SU-DHL-6 (cell line): ENCODE data around the gene KLK2.

Experiments
- H2AFZ ChIP-seq: fragments of 200-600 bp; sonication (generic); 2 replicates; pipeline ENCODE4 v1.6.1; 2014; ENCODE audit warnings: low read depth, mild to moderate bottlenecking, moderate library complexity, mixed read lengths, antibody characterized with exemption, low read length; ENCODE audit not compliant: severe bottlenecking
- H3F3A ChIP-seq: fragments of 200-600 bp; shearing (Covaris generic); 2 replicates; pipeline ENCODE4 v1.6.0; 2016; ENCODE audit warnings: antibody characterized with exemption, mild to moderate bottlenecking; ENCODE audit not compliant: insufficient read depth
- H3K27ac ChIP-seq: fragments of 200-600 bp; sonication (generic); 2 replicates; pipeline ENCODE4 v1.5.1; 2016; ENCODE audit warnings: low read depth, mild to moderate bottlenecking, low read length, moderate library complexity, mixed read lengths
- H3K27me3 ChIP-seq: fragments of 200-600 bp; sonication (generic), shearing (Covaris generic); 2 replicates; pipeline ENCODE4 v1.6.0; 2014; ENCODE audit warnings: mild to moderate bottlenecking, low read length
- H3K36me3 ChIP-seq: fragments of 200-600 bp; sonication (generic); 2 replicates; pipeline ENCODE4 v1.6.1; 2014; ENCODE audit warnings: mild to moderate bottlenecking, low read length, mixed read lengths
- H3K4me2 ChIP-seq: fragments of 300-600, 200-600 bp; shearing (Covaris generic), sonication (generic); 2 replicates; pipeline ENCODE4 v1.6.0; 2014; ENCODE audit warnings: low read length, low read depth, mild to moderate bottlenecking; ENCODE audit not compliant: poor library complexity, severe bottlenecking
- H3K4me3 ChIP-seq: fragments of 200-600 bp; sonication (generic); 2 replicates; pipeline ENCODE4 v1.5.1; 2014; ENCODE audit warnings: antibody characterized with exemption, low read length, mild to moderate bottlenecking, mixed read lengths; ENCODE audit not compliant: insufficient read depth, poor library complexity, severe bottlenecking
- H3K79me2 ChIP-seq: fragments of 200-600 bp; sonication (generic); 2 replicates; pipeline ENCODE4 v1.6.1; 2014; ENCODE audit warnings: mild to moderate bottlenecking, low read length, moderate library complexity; ENCODE audit not compliant: insufficient read depth
- H3K9ac ChIP-seq: fragments of 200-600 bp; sonication (generic); 2 replicates; pipeline ENCODE4 v1.7.0; 2014; ENCODE audit warnings: mild to moderate bottlenecking, low read length
- H3K9me2 ChIP-seq: fragments of 200-600 bp; sonication (generic); replicated peaks from 2 replicates; pipeline ENCODE4 v1.6.1; 2014; ENCODE audit warnings: low read length; ENCODE audit not compliant: insufficient read depth
- H3K9me3 ChIP-seq: fragments of 200-600 bp; sonication (generic); 2 replicates; pipeline ENCODE4 v1.6.1; 2014; ENCODE audit warnings: low read length, mixed read lengths; ENCODE audit not compliant: insufficient read depth
- H4K20me1 ChIP-seq: fragments of 200-600 bp; sonication (generic); 2 replicates; pipeline ENCODE4 v1.6.1; 2014; ENCODE audit warnings: low read depth, mild to moderate bottlenecking, antibody characterized with exemption, low read length, moderate library complexity, mixed read lengths
- CTCF ChIP-seq: fragments of 200-600 bp; sonication (generic); IDR thresholded peaks from one replicate; pipeline ENCODE4 v1.5.1; 2017; ENCODE audit warnings: antibody characterized with exemption, mild to moderate bottlenecking, low read length, moderate library complexity; ENCODE audit not compliant: insufficient read depth, poor library complexity, severe bottlenecking
- EZH2phosphoT487 ChIP-seq: fragments of 200-600 bp; sonication (generic), shearing (Covaris generic); conservative IDR thresholded peaks from 2 replicates; pipeline ENCODE4 v1.6.1; 2018; ENCODE audit warnings: mild to moderate bottlenecking, antibody characterized with exemption, low read length, moderate library complexity, mixed read lengths

KLK2 gene

DNA sequence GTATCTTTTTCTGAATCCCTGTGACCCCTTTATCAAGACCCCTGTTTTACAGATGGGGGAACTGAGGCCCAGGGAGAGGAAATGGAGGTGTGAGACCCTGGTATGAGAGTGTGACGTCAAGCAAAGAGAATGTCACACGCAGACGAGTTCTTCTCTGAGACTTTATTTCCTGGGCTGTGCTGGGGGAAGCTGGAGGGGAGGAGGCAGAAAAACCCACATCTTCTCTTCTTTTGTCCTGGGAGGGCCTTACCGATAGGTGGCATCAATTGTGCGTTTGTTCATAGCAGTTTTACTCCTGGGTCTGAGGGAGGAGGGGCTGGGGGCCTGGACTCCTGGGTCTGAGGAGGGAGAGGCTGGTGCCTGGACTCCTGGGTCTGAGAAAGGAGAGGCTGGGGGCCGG, 35.0 kb upstream of the KLK2 start:
- no peaks in the 10 kb centered on the region for H4K20me1 ChIP-seq
- H3F3A ChIP-seq, result no peaks in the 10 kb centered on the region
- H3K36me3 ChIP-seq, result no peaks in the 10 kb centered on the region
- no peak overlapping the region for H3K9ac ChIP-seq
- H3K27ac ChIP-seq, result no peak overlapping the region
- TF ChIP-seq CTCF (no peak), EZH2phosphoT487 (no peak)
- H3K9me3 ChIP-seq, result no peaks in the 10 kb centered on the region
- H3K4me2 ChIP-seq, result no peak overlapping the region
- H3K27me3 ChIP-seq, result no peaks in the 10 kb centered on the region
- no peak overlapping the region for H3K4me3 ChIP-seq
- no peak overlapping the region for H2AFZ ChIP-seq
- H3K9me2 ChIP-seq, result no peaks in the 10 kb centered on the region
- no peaks in the 10 kb centered on the region for H3K79me2 ChIP-seq

- H4K20me1 ChIP-seq, result no peaks in the 10 kb centered on the region
- no peaks in the 10 kb centered on the region for H3K79me2 ChIP-seq
- H3K4me3 ChIP-seq, result no peak overlapping the region
- no peak overlapping the region for H3K9ac ChIP-seq
- no peak overlapping the region for H3K27ac ChIP-seq
- no peak overlapping the region for H2AFZ ChIP-seq
- no peaks in the 10 kb centered on the region for H3F3A ChIP-seq
- H3K27me3 ChIP-seq, result no peaks in the 10 kb centered on the region
- no peaks in the 10 kb centered on the region for H3K9me2 ChIP-seq
- H3K36me3 ChIP-seq, result no peaks in the 10 kb centered on the region
- no peak overlapping the region for H3K4me2 ChIP-seq
- TF ChIP-seq CTCF (no peak), EZH2phosphoT487 (no peak)
- no peaks in the 10 kb centered on the region for H3K9me3 ChIP-seq
Measured at GRCh38 chr19:50839712-50840655, 33.3 kb upstream of the KLK2 start.

- TF ChIP-seq CTCF, result no peak
- TF ChIP-seq EZH2phosphoT487, result no peak
- Histone ChIP-seq H3K79me2 (no peaks in the 10 kb centered on the region), H3K4me3 (no peak overlapping the region), H3K27me3 (no peaks in the 10 kb centered on the region; the same call in 1 of the 2 replicates), H3F3A (no peaks in the 10 kb centered on the region), H3K4me2 (no peak overlapping the region), H3K27ac (no peak overlapping the region), H3K9me3 (no peaks in the 10 kb centered on the region), H4K20me1 (no peaks in the 10 kb centered on the region), H3K9me2 (no peaks in the 10 kb centered on the region), H3K9ac (no peak overlapping the region), H2AFZ (no peak overlapping the region), H3K36me3 (no peaks in the 10 kb centered on the region)
Measured at GRCh38 chr19:50842130-50842529, 31.1 kb upstream of the KLK2 start.
